Mesothelial cell of epicardium (in vitro differentiated cells): ENCODE results near the gene UNC79. TPM values are rescaled to one million over a fixed set of nuclear protein-coding genes. Genes with fewer than 3 reads are reported as not detected.

Experiments
- DNase-seq, 2 experiments: peaks; one replicate each; pipeline ENCODE4 v3.0.0; 2021; ENCODE audit warnings: low spot score in 2 of 2; ENCODE audit not compliant: unreplicated experiment in 2 of 2
- H3K27ac Mint-ChIP-seq: 2 replicates; pipeline ENCODE4 v1.8.0; 2021; ENCODE audit warnings: mixed read lengths
- H3K27me3 Mint-ChIP-seq: 2 replicates; pipeline ENCODE4 v1.8.0; 2021; ENCODE audit warnings: low read depth, mixed read lengths
- H3K36me3 Mint-ChIP-seq: 2 replicates; pipeline ENCODE4 v1.8.0; 2021; ENCODE audit warnings: mixed read lengths
- H3K4me1 Mint-ChIP-seq: 2 replicates; pipeline ENCODE4 v1.8.0; 2021; ENCODE audit warnings: mixed read lengths
- H3K4me3 Mint-ChIP-seq: 2 replicates; pipeline ENCODE4 v1.8.0; 2021; ENCODE audit warnings: mild to moderate bottlenecking, moderate library complexity, mixed read lengths
- H3K9me3 Mint-ChIP-seq: 2 replicates; pipeline ENCODE4 v1.8.0; 2021; ENCODE audit warnings: mixed read lengths
- CTCF ChIP-seq: fragments of 200-600 bp; sonication (generic); IDR thresholded peaks from one replicate; pipeline ENCODE4 v1.5.0; 2021; ENCODE audit warnings: antibody characterized with exemption; ENCODE audit not compliant: unreplicated experiment
- total RNA-seq: library from RNA; stranded (reverse); gene quantifications from 3 replicates; pipeline ENCODE4 v1.2.1, GENCODE V29; 2021

UNC79 gene
- total RNA-seq, 1 donor from 2014 or later: 0.92 TPM

- TF ChIP-seq CTCF: no peak
- H3K9me3 Mint-ChIP-seq: peaks cover 35% of the 10 kb centered on the region
- H3K27ac Mint-ChIP-seq: no peak overlapping the region
Measured at GRCh38 chr14:93669632-93670031, 238.9 kb downstream of the UNC79 start.

GRCh38 chr14:93674343-93674742 is 243.6 kb downstream of the UNC79 start:
- no peak overlapping the region for H3K27ac Mint-ChIP-seq
- no peak overlapping the region for H3K4me3 Mint-ChIP-seq
- H3K4me1 Mint-ChIP-seq: no peaks in the 10 kb centered on the region
- no peak for DNase-seq
- no peak for TF ChIP-seq CTCF
- H3K9me3 Mint-ChIP-seq: peaks cover 5% of the 10 kb centered on the region
- no peaks in the 10 kb centered on the region for H3K36me3 Mint-ChIP-seq
- peaks cover 17% of the 10 kb centered on the region for H3K27me3 Mint-ChIP-seq

More at GRCh38 chr14:93669632-93670031, 238.9 kb downstream of the UNC79 start:
- Mint-ChIP-seq H3K27me3 (peaks cover 18% of the 10 kb centered on the region), H3K4me3 (no peak overlapping the region), H3K36me3 (peaks cover 2% of the 10 kb centered on the region), H3K4me1 (no peaks in the 10 kb centered on the region)
- DNase-seq: no peak

- no peak overlapping the region for H3K4me3 Mint-ChIP-seq
- H3K36me3 Mint-ChIP-seq: no peaks in the 10 kb centered on the region
- no peaks in the 10 kb centered on the region for H3K4me1 Mint-ChIP-seq
- no peak for TF ChIP-seq CTCF
- DNase-seq: no peak
- H3K9me3 Mint-ChIP-seq: no peaks in the 10 kb centered on the region
- H3K27me3 Mint-ChIP-seq: peaks cover 10% of the 10 kb centered on the region
- H3K27ac Mint-ChIP-seq: no peak overlapping the region
Measured at GRCh38 chr14:93675651-93676050, 244.9 kb downstream of the UNC79 start.

- Mint-ChIP-seq H3K4me3 (no peak overlapping the region), H3K9me3 (no peaks in the 10 kb centered on the region), H3K36me3 (no peaks in the 10 kb centered on the region), H3K4me1 (no peaks in the 10 kb centered on the region), H3K27ac (no peak overlapping the region), H3K27me3 (peaks cover 10% of the 10 kb centered on the region)
- no peak for DNase-seq
- TF ChIP-seq CTCF: no peak
Measured at GRCh38 chr14:93676416-93676958, 245.7 kb downstream of the UNC79 start.

GRCh38 chr14:93682459-93682858 is 251.7 kb downstream of the UNC79 start:
- Mint-ChIP-seq H3K36me3 (no peaks in the 10 kb centered on the region), H3K4me1 (no peaks in the 10 kb centered on the region), H3K9me3 (no peaks in the 10 kb centered on the region), H3K27me3 (peaks cover 13% of the 10 kb centered on the region), H3K4me3 (no peak overlapping the region), H3K27ac (no peak overlapping the region)
- no peak for DNase-seq
- no peak for TF ChIP-seq CTCF

GRCh38 chr14:93683226-93683625 is 252.5 kb downstream of the UNC79 start:
- Mint-ChIP-seq H3K4me3 (no peak overlapping the region), H3K4me1 (peaks cover 3% of the 10 kb centered on the region), H3K27ac (no peak overlapping the region), H3K9me3 (no peaks in the 10 kb centered on the region), H3K27me3 (peaks cover 21% of the 10 kb centered on the region), H3K36me3 (no peaks in the 10 kb centered on the region)
- no peak for DNase-seq
- no peak for TF ChIP-seq CTCF
